ENCODE measurements around the gene COQ7. TPM values are rescaled to one million over a fixed set of nuclear protein-coding genes. Genes with fewer than 3 reads are reported as not detected.

The COQ7 gene
- total and polyA plus RNA-seq, 2 experiments from 2014 or later, result 17.9 to 21.7 TPM

GRCh38 chr16:19020689-19021088, 46.7 kb upstream of the COQ7 start:
- Histone ChIP-seq H3K4me1 (ENCODE audit: insufficient read depth) (no peaks in the 10 kb centered on the region), H3K4me3 (no peak overlapping the region), H3K27me3 (ENCODE audit: insufficient read depth) (no peaks in the 10 kb centered on the region), H3K27ac (ENCODE audit: low read depth) (no peak overlapping the region), H3K79me2 (replicated peaks; ENCODE audit: insufficient read depth) (no peaks in the 10 kb centered on the region), H3K36me3 (ENCODE audit: insufficient read depth) (no peaks in the 10 kb centered on the region), H4K20me1 (replicated peaks; ENCODE audit: insufficient read depth) (no peaks in the 10 kb centered on the region), H3K4me2 (no peak overlapping the region), H3K9me2 (ENCODE audit: insufficient read depth) (no peaks in the 10 kb centered on the region), H2AFZ (no peak overlapping the region), H3F3A (replicated peaks; ENCODE audit: low read depth) (no peaks in the 10 kb centered on the region)
- peaks cover 2% of the 10 kb centered on the region for H3K27me3 Mint-ChIP-seq (ENCODE audit: insufficient read depth, low read depth, poor library complexity)
- H3K9me3 Mint-ChIP-seq, result no peaks in the 10 kb centered on the region
- DNase-seq (ENCODE audit: low spot score) (no peak), ATAC-seq (no peak)
- H3K27ac Mint-ChIP-seq, result no peak overlapping the region
- TF ChIP-seq JUNB (IDR thresholded peaks at IDR 0.05; ENCODE audit: unreplicated experiment) (no peak), EZH2 (IDR thresholded peaks at IDR 0.05; ENCODE audit: low read depth, unreplicated experiment) (no peak), ZNF114 (CRISPR knock-in tag; IDR thresholded peaks at IDR 0.05) (no peak), ZNF331 (CRISPR knock-in tag; IDR thresholded peaks at IDR 0.05; ENCODE audit: low read depth) (no peak), EZH2phosphoT487 (IDR thresholded peaks at IDR 0.05; ENCODE audit: unreplicated experiment) (no peak), CREB1 (CRISPR knock-in tag; IDR thresholded peaks at IDR 0.05; ENCODE audit: low read depth) (no peak), STAT1 (IDR thresholded peaks at IDR 0.05; ENCODE audit: unreplicated experiment) (no peak), POLR2AphosphoS5 (IDR thresholded peaks at IDR 0.05; ENCODE audit: low read depth) (no peak), ZNF462 (CRISPR knock-in tag; IDR thresholded peaks at IDR 0.05) (no peak), NANOG (IDR thresholded peaks at IDR 0.05; ENCODE audit: borderline replicate concordance) (no peak)
- TF ChIP-seq, protein P1, sequence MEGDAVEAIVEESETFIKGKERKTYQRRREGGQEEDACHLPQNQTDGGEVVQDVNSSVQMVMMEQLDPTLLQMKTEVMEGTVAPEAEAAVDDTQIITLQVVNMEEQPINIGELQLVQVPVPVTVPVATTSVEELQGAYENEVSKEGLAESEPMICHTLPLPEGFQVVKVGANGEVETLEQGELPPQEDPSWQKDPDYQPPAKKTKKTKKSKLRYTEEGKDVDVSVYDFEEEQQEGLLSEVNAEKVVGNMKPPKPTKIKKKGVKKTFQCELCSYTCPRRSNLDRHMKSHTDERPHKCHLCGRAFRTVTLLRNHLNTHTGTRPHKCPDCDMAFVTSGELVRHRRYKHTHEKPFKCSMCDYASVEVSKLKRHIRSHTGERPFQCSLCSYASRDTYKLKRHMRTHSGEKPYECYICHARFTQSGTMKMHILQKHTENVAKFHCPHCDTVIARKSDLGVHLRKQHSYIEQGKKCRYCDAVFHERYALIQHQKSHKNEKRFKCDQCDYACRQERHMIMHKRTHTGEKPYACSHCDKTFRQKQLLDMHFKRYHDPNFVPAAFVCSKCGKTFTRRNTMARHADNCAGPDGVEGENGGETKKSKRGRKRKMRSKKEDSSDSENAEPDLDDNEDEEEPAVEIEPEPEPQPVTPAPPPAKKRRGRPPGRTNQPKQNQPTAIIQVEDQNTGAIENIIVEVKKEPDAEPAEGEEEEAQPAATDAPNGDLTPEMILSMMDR (conservative IDR thresholded peaks at IDR 0.05; ENCODE audit: low read depth in 2 of 2), result no peak
- TF ChIP-seq, protein P2, sequence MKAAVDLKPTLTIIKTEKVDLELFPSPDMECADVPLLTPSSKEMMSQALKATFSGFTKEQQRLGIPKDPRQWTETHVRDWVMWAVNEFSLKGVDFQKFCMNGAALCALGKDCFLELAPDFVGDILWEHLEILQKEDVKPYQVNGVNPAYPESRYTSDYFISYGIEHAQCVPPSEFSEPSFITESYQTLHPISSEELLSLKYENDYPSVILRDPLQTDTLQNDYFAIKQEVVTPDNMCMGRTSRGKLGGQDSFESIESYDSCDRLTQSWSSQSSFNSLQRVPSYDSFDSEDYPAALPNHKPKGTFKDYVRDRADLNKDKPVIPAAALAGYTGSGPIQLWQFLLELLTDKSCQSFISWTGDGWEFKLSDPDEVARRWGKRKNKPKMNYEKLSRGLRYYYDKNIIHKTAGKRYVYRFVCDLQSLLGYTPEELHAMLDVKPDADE (IDR thresholded peaks at IDR 0.05), result no peak
- TF ChIP-seq, protein P3, sequence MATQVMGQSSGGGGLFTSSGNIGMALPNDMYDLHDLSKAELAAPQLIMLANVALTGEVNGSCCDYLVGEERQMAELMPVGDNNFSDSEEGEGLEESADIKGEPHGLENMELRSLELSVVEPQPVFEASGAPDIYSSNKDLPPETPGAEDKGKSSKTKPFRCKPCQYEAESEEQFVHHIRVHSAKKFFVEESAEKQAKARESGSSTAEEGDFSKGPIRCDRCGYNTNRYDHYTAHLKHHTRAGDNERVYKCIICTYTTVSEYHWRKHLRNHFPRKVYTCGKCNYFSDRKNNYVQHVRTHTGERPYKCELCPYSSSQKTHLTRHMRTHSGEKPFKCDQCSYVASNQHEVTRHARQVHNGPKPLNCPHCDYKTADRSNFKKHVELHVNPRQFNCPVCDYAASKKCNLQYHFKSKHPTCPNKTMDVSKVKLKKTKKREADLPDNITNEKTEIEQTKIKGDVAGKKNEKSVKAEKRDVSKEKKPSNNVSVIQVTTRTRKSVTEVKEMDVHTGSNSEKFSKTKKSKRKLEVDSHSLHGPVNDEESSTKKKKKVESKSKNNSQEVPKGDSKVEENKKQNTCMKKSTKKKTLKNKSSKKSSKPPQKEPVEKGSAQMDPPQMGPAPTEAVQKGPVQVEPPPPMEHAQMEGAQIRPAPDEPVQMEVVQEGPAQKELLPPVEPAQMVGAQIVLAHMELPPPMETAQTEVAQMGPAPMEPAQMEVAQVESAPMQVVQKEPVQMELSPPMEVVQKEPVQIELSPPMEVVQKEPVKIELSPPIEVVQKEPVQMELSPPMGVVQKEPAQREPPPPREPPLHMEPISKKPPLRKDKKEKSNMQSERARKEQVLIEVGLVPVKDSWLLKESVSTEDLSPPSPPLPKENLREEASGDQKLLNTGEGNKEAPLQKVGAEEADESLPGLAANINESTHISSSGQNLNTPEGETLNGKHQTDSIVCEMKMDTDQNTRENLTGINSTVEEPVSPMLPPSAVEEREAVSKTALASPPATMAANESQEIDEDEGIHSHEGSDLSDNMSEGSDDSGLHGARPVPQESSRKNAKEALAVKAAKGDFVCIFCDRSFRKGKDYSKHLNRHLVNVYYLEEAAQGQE (IDR thresholded peaks at IDR 0.05; ENCODE audit: unreplicated experiment), result no peak
- no peaks in the 10 kb centered on the region for H3K4me1 Mint-ChIP-seq
- H3K36me3 Mint-ChIP-seq (ENCODE audit: low read depth), result peaks cover 6% of the 10 kb centered on the region; the same call in 1 of the 3 replicates
- H3K4me3 Mint-ChIP-seq, result no peak overlapping the region

All from GM23338 (cell line).